K562 (cell line): ENCODE measurements around the gene TET2. TPM values are rescaled to one million over a fixed set of nuclear protein-coding genes. Genes with fewer than 3 reads are reported as not detected.

Experiments used
- ATAC-seq: fragments of 200-7000 bp; cut with Tn5 transposase; 3 replicates; pipeline ENCODE4 v1.9.1; 2020; ENCODE audit warnings: moderate library complexity
- BruUV-seq: library from RNA; stranded (reverse); fragments of 400-500 nt; replicated peaks from 2 replicates; lab custom pipeline; 2021; lab: Mats Ljungman, UMichigan
- CTCF ChIA-PET: fragments of 300-600 bp; formaldehyde crosslinking; extraction: SDS; loops from one replicate; lab custom pipeline; 2021; ENCODE audit warnings: low intra/inter-chr PET ratio; lab: Yijun Ruan, JAX
- POLR2A ChIA-PET: fragments of 300-600, 350-650 bp; sonication (Branson Sonifier 250); formaldehyde crosslinking; extraction: SDS; loops from one replicate; lab custom pipeline; 2021; ENCODE audit warnings: antibody characterized with exemption, inconsistent platforms; lab: Yijun Ruan, JAX
- DNase-seq, 4 experiments: peaks; one replicate each; pipeline versions ENCODE4 v3.0.0 to v3.0.0-alpha.2; 2011 to 2018; ENCODE audit warnings: low spot score in 3 of 4, mixed read lengths in 3 of 4; ENCODE audit errors: extremely low read depth in 1 of 4
- FAIRE-seq: peaks from 2 replicates; lab custom pipeline; 2011; peaks lifted over from hg19 to GRCh38; lab: Jason Lieb, UNC
- H2AFZ ChIP-seq: 2 replicates; pipeline ENCODE4 v1.6.0; 2011; ENCODE audit warnings: low read depth, low read length, control low read depth, inconsistent platforms
- H3K27ac ChIP-seq: fragments of 200-600 bp; 3 replicates; pipeline ENCODE4 v1.8.0; 2011; ENCODE audit warnings: low read depth, mild to moderate bottlenecking, control low read depth, inconsistent platforms, low read length, moderate library complexity, mixed read lengths; ENCODE audit errors: extremely low read depth
- H3K27me3 ChIP-seq, 2 experiments: fragments of 300-600 bp in 1 of 2; 2 replicates in 1 of 2; 3 replicates in 1 of 2; pipeline versions ENCODE4 v1.6.0 to v1.8.0; 2011; ENCODE audit warnings: inconsistent platforms in 2 of 2, low read length in 2 of 2, mild to moderate bottlenecking in 1 of 2, mixed read lengths in 1 of 2, moderate library complexity in 1 of 2; ENCODE audit not compliant: control insufficient read depth in 2 of 2, insufficient read depth in 2 of 2
- H3K36me3 ChIP-seq: fragments of 300-600 bp; 3 replicates; pipeline ENCODE4 v1.8.0; 2011; ENCODE audit warnings: mild to moderate bottlenecking, low read length, inconsistent platforms; ENCODE audit not compliant: control insufficient read depth, insufficient read depth
- H3K4me1 ChIP-seq, 2 experiments: fragments of 200-600 bp in 1 of 2; replicated peaks in 1 of 2; 2 replicates in 1 of 2; 3 replicates in 1 of 2; pipeline versions ENCODE4 v1.5.1 to v1.8.0; 2011; ENCODE audit warnings: inconsistent platforms in 2 of 2, low read length in 2 of 2, mild to moderate bottlenecking in 1 of 2, mixed read lengths in 1 of 2, moderate library complexity in 1 of 2; ENCODE audit not compliant: control insufficient read depth in 2 of 2, insufficient read depth in 2 of 2
- H3K4me2 ChIP-seq: 2 replicates; pipeline ENCODE4 v1.6.1; 2011; ENCODE audit warnings: low read length, control low read depth, inconsistent platforms, mixed read lengths; ENCODE audit not compliant: insufficient read depth
- H3K4me3 ChIP-seq: fragments of 200-600 bp; sonication (generic), shearing (Covaris generic); 2 replicates; pipeline ENCODE4 v1.5.1; 2016; ENCODE audit warnings: control low read depth, inconsistent platforms
- H3K79me2 ChIP-seq: fragments of 200-600 bp; 3 replicates; pipeline ENCODE4 v1.8.0; 2011; ENCODE audit warnings: low read length, inconsistent platforms; ENCODE audit not compliant: control insufficient read depth, insufficient read depth
- H3K9ac ChIP-seq, 2 experiments: 2 replicates each; pipeline versions ENCODE4 v1.6.0 to v1.6.1; 2011; ENCODE audit warnings: low read depth in 2 of 2, low read length in 2 of 2, control low read depth in 1 of 2, inconsistent platforms in 1 of 2, mild to moderate bottlenecking in 1 of 2, mixed read lengths in 1 of 2; ENCODE audit not compliant: insufficient read depth in 1 of 2
- H3K9me1 ChIP-seq: one replicate; pipeline ENCODE4 v1.6.0; 2011; ENCODE audit warnings: inconsistent platforms, mild to moderate bottlenecking, low read length, moderate library complexity; ENCODE audit not compliant: control insufficient read depth, insufficient read depth
- H3K9me3 ChIP-seq: replicated peaks from 2 replicates; pipeline ENCODE4 v1.5.1; 2011; ENCODE audit warnings: low read depth, low read length, inconsistent platforms; ENCODE audit not compliant: control insufficient read depth, insufficient read depth
- H4K20me1 ChIP-seq: replicated peaks from 2 replicates; pipeline ENCODE4 v1.6.1; 2011; ENCODE audit warnings: low read length, inconsistent platforms, mixed read lengths; ENCODE audit not compliant: control insufficient read depth, insufficient read depth
- HMG20B ChIP-seq: fragments of 250-450 bp; sonication (Bioruptor Pico); IDR thresholded peaks from 2 replicates; pipeline ENCODE4 v1.5.0; 2021; ENCODE audit warnings: mild to moderate bottlenecking
- KLF13 ChIP-seq: fragments of 450-650 bp; IDR thresholded peaks from 2 replicates; pipeline ENCODE4 v1.6.1; 2016; ENCODE audit warnings: missing genetic modification characterization, low read depth, mild to moderate bottlenecking, missing compliant biosample characterization, moderate library complexity, borderline replicate concordance
- NELFE ChIP-seq: IDR thresholded peaks from 2 replicates; pipeline ENCODE4 v1.6.1; 2011; ENCODE audit warnings: mild to moderate bottlenecking; ENCODE audit not compliant: insufficient read depth, insufficient read length
- ZNF316 ChIP-seq: fragments of 450-650 bp; IDR thresholded peaks from 2 replicates; pipeline ENCODE4 v1.6.1; 2016
- ZNF668 ChIP-seq: fragments of 250-450 bp; sonication (Bioruptor Pico); IDR thresholded peaks from 2 replicates; pipeline ENCODE4 v1.8.0; 2022; ENCODE audit warnings: mild to moderate bottlenecking, inconsistent platforms
- WGBS: fragments of 100-300 bp; shearing (Covaris generic); methylation state at CpG from one replicate; pipeline ENCODE4 v1.1.6; 2016; ENCODE audit warnings: low coverage, mixed read lengths; ENCODE audit not compliant: insufficient coverage; ENCODE audit errors: missing lambda C conversion rate; 5-methylcytosine and 5-hydroxymethylcytosine counted together
- in situ Hi-C: fragments of 300-500 bp; cut with MboI; formaldehyde crosslinking; loops from 4 replicates; pipeline ENCODE4 v1.15.0; 2018; ENCODE audit warnings: inconsistent platforms, mixed read lengths
- intact Hi-C: fragments of 100-400 bp; cut with micrococcal nuclease; formaldehyde crosslinking; loops from 2 replicates; pipeline ENCODE4 v1.14.2; 2022
- polyA plus RNA-seq, 8 experiments: library from polyadenylated mRNA; depleted of rRNA in 4 of 8; stranded (reverse) in 5 of 8; unstranded in 3 of 8; fragments of >200 nt; fragmentation: Nextera tagmentation in 2 of 8; fragmentation: Illumina TruSeq in 1 of 8; extraction: Ambion mirVana in 2 of 8; extraction: Trizol in 1 of 8; gene quantifications; 2 replicates each; pipeline versions ENCODE4 v1.2.1 to v1.2.3, GENCODE V29; 2011 to 2014; ENCODE audit warnings: inconsistent platforms in 1 of 8, missing spikeins in 1 of 8
- total RNA-seq, 7 experiments: library from RNA; depleted of rRNA in 6 of 7; stranded (reverse); fragments of >200 nt in 6 of 7; fragmentation: Illumina TruSeq in 2 of 7; extraction: Trizol in 2 of 7; gene quantifications; 2 replicates each; pipeline versions ENCODE4 v1.2.1 to v1.2.3, GENCODE V29; 2011 to 2021; ENCODE audit warnings: low replicate concordance in 1 of 7
- TF ChIP-seq, protein P1 (sequence below): fragments of 450-650 bp; formaldehyde crosslinking; IDR thresholded peaks from 2 replicates; pipeline ENCODE4 v1.4.0; 2020; ENCODE audit warnings: mild to moderate bottlenecking, moderate library complexity
- TF ChIP-seq, protein P2 (sequence below), 2 experiments: IDR thresholded peaks; 2 replicates each; pipeline ENCODE4 v1.6.1; 2012; ENCODE audit warnings: improper control_type of control experiment in 2 of 2, low read depth in 2 of 2, low read length in 2 of 2, borderline replicate concordance in 1 of 2

TET2 gene
- total and polyA plus RNA-seq, 9 of the 15 experiments (the other 6 are each of a cell fraction or from before 2014, with no cell fraction given) = 0.80 to 11.1 (median 4.9) TPM

DNA sequence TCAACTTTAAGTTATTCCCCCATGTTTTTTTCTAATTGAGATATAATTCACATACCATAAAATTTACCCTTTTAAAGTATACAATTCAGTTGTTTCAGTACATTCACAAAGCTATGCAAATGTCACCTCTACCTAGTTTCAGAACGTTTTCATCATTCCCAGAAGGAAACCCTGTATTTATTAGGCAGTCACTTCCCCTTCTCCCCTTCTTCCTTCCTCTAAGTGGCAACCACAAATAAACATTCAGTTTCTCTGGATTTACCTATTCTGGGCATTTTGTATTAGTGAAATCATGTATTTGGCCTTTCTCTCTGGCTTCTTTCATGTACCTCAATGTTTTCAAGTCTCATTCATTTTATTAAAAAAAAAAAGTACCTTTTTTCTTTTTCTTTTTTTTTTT, 101.9 kb downstream of the TET2 start:
- Histone ChIP-seq H3K4me1 (no peaks in the 10 kb centered on the region), H3K4me2 (no peak overlapping the region), H3K36me3 (no peaks in the 10 kb centered on the region), H4K20me1 (no peaks in the 10 kb centered on the region), H3K27me3 (no peaks in the 10 kb centered on the region), H3K9me1 (no peaks in the 10 kb centered on the region), H3K9ac (no peak overlapping the region), H3K27ac (no peak overlapping the region), H3K9me3 (no peaks in the 10 kb centered on the region), H3K79me2 (no peaks in the 10 kb centered on the region), H2AFZ (no peak overlapping the region), H3K4me3 (no peak overlapping the region)
- WGBS = 0% methylated on average over 1 of the region's 1 CpG
- BruUV-seq = no TSS peak
- intact Hi-C loops = no loop called here
- DNase-seq (no peak), ATAC-seq (no peak), FAIRE-seq (no peak)
- ChIA-PET POLR2A (interaction anchor here (0.7 kb wide), 1 partner anchor 15 kb away, joined by 3 read pairs; no protein-coding TSS in a partner anchor), CTCF (interaction anchor here (0.7 kb wide), 1 partner anchor 1081 kb away, joined by 7 read pairs; no protein-coding TSS in a partner anchor)
- in situ Hi-C loops = no loop called here
- no peak for TF ChIP-seq ZNF316
- TF ChIP-seq, protein P1, sequence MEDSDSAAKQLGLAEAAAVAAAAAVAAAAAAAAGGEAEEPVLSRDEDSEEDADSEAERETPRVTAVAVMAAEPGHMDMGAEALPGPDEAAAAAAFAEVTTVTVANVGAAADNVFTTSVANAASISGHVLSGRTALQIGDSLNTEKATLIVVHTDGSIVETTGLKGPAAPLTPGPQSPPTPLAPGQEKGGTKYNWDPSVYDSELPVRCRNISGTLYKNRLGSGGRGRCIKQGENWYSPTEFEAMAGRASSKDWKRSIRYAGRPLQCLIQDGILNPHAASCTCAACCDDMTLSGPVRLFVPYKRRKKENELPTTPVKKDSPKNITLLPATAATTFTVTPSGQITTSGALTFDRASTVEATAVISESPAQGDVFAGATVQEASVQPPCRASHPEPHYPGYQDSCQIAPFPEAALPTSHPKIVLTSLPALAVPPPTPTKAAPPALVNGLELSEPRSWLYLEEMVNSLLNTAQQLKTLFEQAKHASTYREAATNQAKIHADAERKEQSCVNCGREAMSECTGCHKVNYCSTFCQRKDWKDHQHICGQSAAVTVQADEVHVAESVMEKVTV (CRISPR knock-in tag) = no peak
- no peak for TF ChIP-seq ZNF668 (CRISPR knock-in tag)
- TF ChIP-seq HMG20B (CRISPR knock-in tag) = no peak
- no peak for TF ChIP-seq NELFE
- no peak for TF ChIP-seq KLF13 (tag)
- TF ChIP-seq, protein P2, sequence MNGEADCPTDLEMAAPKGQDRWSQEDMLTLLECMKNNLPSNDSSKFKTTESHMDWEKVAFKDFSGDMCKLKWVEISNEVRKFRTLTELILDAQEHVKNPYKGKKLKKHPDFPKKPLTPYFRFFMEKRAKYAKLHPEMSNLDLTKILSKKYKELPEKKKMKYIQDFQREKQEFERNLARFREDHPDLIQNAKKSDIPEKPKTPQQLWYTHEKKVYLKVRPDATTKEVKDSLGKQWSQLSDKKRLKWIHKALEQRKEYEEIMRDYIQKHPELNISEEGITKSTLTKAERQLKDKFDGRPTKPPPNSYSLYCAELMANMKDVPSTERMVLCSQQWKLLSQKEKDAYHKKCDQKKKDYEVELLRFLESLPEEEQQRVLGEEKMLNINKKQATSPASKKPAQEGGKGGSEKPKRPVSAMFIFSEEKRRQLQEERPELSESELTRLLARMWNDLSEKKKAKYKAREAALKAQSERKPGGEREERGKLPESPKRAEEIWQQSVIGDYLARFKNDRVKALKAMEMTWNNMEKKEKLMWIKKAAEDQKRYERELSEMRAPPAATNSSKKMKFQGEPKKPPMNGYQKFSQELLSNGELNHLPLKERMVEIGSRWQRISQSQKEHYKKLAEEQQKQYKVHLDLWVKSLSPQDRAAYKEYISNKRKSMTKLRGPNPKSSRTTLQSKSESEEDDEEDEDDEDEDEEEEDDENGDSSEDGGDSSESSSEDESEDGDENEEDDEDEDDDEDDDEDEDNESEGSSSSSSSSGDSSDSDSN (IDR thresholded peaks at IDR 0.05; ENCODE audit: borderline replicate concordance in 1 of 2, low read depth in 2 of 2, low read length in 2 of 2) = no peak
